HEK293 (cell line): ENCODE results near the gene FAM83C.

Experiments
- CTCF ChIA-PET: fragments of 350-600 bp; formaldehyde crosslinking; extraction: SDS; loops from one replicate; lab custom pipeline; 2021; ENCODE audit warnings: antibody characterized with exemption; lab: Yijun Ruan, JAX
- POLR2A ChIA-PET: fragments of 300-600 bp; formaldehyde crosslinking; extraction: SDS; loops from one replicate; lab custom pipeline; 2020; ENCODE audit warnings: antibody characterized with exemption, inconsistent platforms; lab: Yijun Ruan, JAX
- H3K27ac ChIP-seq: fragments of 200-500 bp; sonication (Bioruptor generic); 2 replicates; pipeline ENCODE4 v1.5.1; 2014; ENCODE audit warnings: low read depth, low read length, control low read depth, inconsistent platforms; ENCODE audit errors: extremely low read depth
- H3K36me3 ChIP-seq, 2 experiments: fragments of 200-500 bp in 1 of 2; sonication (Bioruptor generic) in 1 of 2; 1 replicate in 1 of 2; 2 replicates in 1 of 2; pipeline ENCODE4 v1.5.1; 2014 to 2017; ENCODE audit warnings: inconsistent platforms in 2 of 2, low read length in 2 of 2; ENCODE audit not compliant: control insufficient read depth in 2 of 2, insufficient read depth in 1 of 2
- H3K4me1 ChIP-seq: fragments of 200-500 bp; sonication (Bioruptor generic); 2 replicates; pipeline ENCODE4 v1.5.1; 2014; ENCODE audit warnings: mild to moderate bottlenecking, low read length, inconsistent platforms; ENCODE audit not compliant: control insufficient read depth, insufficient read depth
- H3K4me3 ChIP-seq: 2 replicates; pipeline ENCODE4 v1.5.1; 2011; ENCODE audit warnings: low read depth, mild to moderate bottlenecking, control low read depth, low read length, moderate library complexity
- H3K9me3 ChIP-seq: fragments of 200-500 bp; sonication (Bioruptor generic); 2 replicates; pipeline ENCODE4 v1.5.1; 2014; ENCODE audit warnings: low read depth, low read length, inconsistent platforms; ENCODE audit not compliant: control insufficient read depth, insufficient read depth
- GLI4 ChIP-seq: fragments of 450-650 bp; formaldehyde crosslinking; IDR thresholded peaks from 2 replicates; pipeline ENCODE4 v1.5.1; 2016; ENCODE audit warnings: missing biosample characterization, missing genetic modification characterization
- HOXD13 ChIP-seq: sonication (generic); formaldehyde crosslinking; IDR thresholded peaks from 2 replicates; pipeline ENCODE4 v1.8.0; 2022; ENCODE audit warnings: missing genetic modification reagents, borderline replicate concordance
- KLF7 ChIP-seq: fragments of 450-650 bp; formaldehyde crosslinking; IDR thresholded peaks from 2 replicates; pipeline ENCODE4 v1.5.1; 2016; ENCODE audit warnings: missing biosample characterization, missing genetic modification characterization, borderline replicate concordance
- TSHZ1 ChIP-seq: fragments of 450-650 bp; formaldehyde crosslinking; IDR thresholded peaks from 2 replicates; pipeline ENCODE4 v1.5.1; 2016; ENCODE audit warnings: missing biosample characterization, missing genetic modification characterization, borderline replicate concordance
- YY2 ChIP-seq: fragments of 450-650 bp; formaldehyde crosslinking; IDR thresholded peaks from 2 replicates; pipeline ENCODE4 v1.5.1; 2016; ENCODE audit warnings: missing biosample characterization, missing genetic modification characterization
- ZBTB10 ChIP-seq: fragments of 450-650 bp; formaldehyde crosslinking; IDR thresholded peaks from 2 replicates; pipeline ENCODE4 v1.5.1; 2016; ENCODE audit warnings: missing biosample characterization, missing genetic modification characterization
- ZIC2 ChIP-seq: fragments of 450-650 bp; formaldehyde crosslinking; IDR thresholded peaks from 2 replicates; pipeline ENCODE4 v1.5.1; 2016; ENCODE audit warnings: missing biosample characterization, missing genetic modification characterization
- ZNF2 ChIP-seq: fragments of 450-650 bp; formaldehyde crosslinking; IDR thresholded peaks from 2 replicates; pipeline ENCODE4 v1.5.1; 2016; ENCODE audit warnings: missing biosample characterization, missing genetic modification characterization
- ZNF600 ChIP-seq: fragments of 450-650 bp; formaldehyde crosslinking; IDR thresholded peaks from 2 replicates; pipeline ENCODE4 v1.5.1; 2016; ENCODE audit warnings: missing biosample characterization, missing genetic modification characterization
- ZNF660 ChIP-seq: fragments of 450-650 bp; IDR thresholded peaks from 2 replicates; pipeline ENCODE4 v1.5.1; 2018; ENCODE audit warnings: missing biosample characterization, mild to moderate bottlenecking, missing genetic modification characterization
- TF ChIP-seq, protein P1 (sequence below): fragments of 450-650 bp; formaldehyde crosslinking; IDR thresholded peaks from 2 replicates; pipeline ENCODE4 v1.5.0; 2017; ENCODE audit warnings: missing biosample characterization, missing genetic modification characterization, borderline replicate concordance
- TF ChIP-seq, protein P2 (sequence below): fragments of 450-650 bp; formaldehyde crosslinking; IDR thresholded peaks from 2 replicates; pipeline ENCODE4 v1.5.1; 2016; ENCODE audit warnings: missing biosample characterization, missing genetic modification characterization
- TF ChIP-seq, protein P3 (sequence below): fragments of 450-650 bp; formaldehyde crosslinking; IDR thresholded peaks from 2 replicates; pipeline ENCODE4 v1.5.1; 2016; ENCODE audit warnings: missing biosample characterization, missing genetic modification characterization, borderline replicate concordance

Gene FAM83C

DNA sequence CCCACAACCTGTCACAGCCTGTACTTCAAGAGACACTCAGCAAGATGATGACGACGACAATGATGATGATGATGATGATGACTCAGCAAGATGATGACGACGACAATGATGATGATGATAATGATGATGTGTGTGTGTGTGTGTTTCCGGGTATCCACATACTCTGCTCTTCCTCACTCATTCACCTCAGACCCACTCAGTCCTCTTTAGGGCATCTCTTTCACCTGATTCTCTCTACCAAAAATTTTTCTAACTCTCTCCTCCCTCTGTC lies 6.5 kb downstream of the FAM83C start (continued):
- TF ChIP-seq, protein P1, sequence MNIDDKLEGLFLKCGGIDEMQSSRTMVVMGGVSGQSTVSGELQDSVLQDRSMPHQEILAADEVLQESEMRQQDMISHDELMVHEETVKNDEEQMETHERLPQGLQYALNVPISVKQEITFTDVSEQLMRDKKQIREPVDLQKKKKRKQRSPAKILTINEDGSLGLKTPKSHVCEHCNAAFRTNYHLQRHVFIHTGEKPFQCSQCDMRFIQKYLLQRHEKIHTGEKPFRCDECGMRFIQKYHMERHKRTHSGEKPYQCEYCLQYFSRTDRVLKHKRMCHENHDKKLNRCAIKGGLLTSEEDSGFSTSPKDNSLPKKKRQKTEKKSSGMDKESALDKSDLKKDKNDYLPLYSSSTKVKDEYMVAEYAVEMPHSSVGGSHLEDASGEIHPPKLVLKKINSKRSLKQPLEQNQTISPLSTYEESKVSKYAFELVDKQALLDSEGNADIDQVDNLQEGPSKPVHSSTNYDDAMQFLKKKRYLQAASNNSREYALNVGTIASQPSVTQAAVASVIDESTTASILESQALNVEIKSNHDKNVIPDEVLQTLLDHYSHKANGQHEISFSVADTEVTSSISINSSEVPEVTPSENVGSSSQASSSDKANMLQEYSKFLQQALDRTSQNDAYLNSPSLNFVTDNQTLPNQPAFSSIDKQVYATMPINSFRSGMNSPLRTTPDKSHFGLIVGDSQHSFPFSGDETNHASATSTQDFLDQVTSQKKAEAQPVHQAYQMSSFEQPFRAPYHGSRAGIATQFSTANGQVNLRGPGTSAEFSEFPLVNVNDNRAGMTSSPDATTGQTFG (tag by site-specific recombination), result 0 out of 2 replicates have a peak, but pooled peaks have one; percentile 58
- TF ChIP-seq ZNF660 (tag by site-specific recombination), result no peak
- no peak for TF ChIP-seq GLI4
- no peak for TF ChIP-seq KLF7 (tag by site-specific recombination)
- TF ChIP-seq TSHZ1 (tag by site-specific recombination), result peak; percentile 60; the same call in 1 of the 2 replicates
- TF ChIP-seq ZNF600 (tag by site-specific recombination), result no peak; the same call in 1 of the 2 replicates
- TF ChIP-seq, protein P2, sequence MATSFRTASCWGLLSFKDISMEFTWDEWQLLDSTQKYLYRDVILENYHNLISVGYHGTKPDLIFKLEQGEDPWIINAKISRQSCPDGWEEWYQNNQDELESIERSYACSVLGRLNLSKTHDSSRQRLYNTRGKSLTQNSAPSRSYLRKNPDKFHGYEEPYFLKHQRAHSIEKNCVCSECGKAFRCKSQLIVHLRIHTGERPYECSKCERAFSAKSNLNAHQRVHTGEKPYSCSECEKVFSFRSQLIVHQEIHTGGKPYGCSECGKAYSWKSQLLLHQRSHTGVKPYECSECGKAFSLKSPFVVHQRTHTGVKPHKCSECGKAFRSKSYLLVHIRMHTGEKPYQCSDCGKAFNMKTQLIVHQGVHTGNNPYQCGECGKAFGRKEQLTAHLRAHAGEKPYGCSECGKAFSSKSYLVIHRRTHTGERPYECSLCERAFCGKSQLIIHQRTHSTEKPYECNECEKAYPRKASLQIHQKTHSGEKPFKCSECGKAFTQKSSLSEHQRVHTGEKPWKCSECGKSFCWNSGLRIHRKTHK (tag by site-specific recombination), result 0 out of 2 replicates have a peak, but pooled peaks have one; percentile 10
- TF ChIP-seq HOXD13 (CRISPR knock-in tag), result no peak
- TF ChIP-seq, protein P3, sequence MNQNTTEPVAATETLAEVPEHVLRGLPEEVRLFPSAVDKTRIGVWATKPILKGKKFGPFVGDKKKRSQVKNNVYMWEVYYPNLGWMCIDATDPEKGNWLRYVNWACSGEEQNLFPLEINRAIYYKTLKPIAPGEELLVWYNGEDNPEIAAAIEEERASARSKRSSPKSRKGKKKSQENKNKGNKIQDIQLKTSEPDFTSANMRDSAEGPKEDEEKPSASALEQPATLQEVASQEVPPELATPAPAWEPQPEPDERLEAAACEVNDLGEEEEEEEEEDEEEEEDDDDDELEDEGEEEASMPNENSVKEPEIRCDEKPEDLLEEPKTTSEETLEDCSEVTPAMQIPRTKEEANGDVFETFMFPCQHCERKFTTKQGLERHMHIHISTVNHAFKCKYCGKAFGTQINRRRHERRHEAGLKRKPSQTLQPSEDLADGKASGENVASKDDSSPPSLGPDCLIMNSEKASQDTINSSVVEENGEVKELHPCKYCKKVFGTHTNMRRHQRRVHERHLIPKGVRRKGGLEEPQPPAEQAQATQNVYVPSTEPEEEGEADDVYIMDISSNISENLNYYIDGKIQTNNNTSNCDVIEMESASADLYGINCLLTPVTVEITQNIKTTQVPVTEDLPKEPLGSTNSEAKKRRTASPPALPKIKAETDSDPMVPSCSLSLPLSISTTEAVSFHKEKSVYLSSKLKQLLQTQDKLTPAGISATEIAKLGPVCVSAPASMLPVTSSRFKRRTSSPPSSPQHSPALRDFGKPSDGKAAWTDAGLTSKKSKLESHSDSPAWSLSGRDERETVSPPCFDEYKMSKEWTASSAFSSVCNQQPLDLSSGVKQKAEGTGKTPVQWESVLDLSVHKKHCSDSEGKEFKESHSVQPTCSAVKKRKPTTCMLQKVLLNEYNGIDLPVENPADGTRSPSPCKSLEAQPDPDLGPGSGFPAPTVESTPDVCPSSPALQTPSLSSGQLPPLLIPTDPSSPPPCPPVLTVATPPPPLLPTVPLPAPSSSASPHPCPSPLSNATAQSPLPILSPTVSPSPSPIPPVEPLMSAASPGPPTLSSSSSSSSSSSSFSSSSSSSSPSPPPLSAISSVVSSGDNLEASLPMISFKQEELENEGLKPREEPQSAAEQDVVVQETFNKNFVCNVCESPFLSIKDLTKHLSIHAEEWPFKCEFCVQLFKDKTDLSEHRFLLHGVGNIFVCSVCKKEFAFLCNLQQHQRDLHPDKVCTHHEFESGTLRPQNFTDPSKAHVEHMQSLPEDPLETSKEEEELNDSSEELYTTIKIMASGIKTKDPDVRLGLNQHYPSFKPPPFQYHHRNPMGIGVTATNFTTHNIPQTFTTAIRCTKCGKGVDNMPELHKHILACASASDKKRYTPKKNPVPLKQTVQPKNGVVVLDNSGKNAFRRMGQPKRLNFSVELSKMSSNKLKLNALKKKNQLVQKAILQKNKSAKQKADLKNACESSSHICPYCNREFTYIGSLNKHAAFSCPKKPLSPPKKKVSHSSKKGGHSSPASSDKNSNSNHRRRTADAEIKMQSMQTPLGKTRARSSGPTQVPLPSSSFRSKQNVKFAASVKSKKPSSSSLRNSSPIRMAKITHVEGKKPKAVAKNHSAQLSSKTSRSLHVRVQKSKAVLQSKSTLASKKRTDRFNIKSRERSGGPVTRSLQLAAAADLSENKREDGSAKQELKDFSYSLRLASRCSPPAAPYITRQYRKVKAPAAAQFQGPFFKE (tag by site-specific recombination), result no peak

DNA sequence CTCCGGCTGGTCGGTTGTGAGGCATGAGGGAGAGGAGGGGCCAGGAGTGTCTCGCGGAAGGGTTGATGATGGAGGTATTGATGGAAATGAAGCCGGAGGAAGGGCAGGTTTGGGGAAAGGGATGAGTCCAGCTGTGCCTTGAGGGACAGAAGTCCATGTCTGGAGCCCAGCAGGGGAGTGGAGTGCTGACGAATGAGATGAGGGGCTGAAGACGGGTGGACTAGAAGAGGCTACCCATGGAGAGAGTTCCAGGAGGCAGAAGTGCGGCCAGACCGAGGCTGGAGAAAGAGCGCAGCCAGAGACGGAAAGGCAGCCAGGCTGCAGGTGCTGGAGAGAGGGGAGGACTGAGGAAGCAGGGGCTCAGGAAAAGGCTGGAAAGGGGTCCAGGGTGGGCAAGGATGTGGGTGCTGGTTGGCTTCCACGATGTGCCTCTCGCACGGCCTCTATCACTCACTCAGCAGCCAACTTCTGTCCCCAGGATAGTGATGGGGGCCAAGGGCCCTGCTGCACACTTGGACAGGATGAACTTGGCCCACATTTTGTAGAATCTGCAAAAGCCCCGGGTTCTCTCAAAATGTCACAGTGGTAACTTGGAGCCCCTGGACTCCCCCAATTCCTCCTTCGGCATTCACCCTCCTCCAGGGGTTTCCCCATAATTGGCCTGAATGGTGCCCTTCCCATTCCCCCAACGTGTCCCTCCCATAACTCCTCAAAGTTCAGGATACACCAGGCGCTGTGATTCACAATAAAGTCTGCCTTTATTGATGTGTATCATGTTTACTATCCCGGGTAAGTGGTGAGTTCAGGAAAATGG lies 7.0 kb downstream of the FAM83C start:
- peaks cover 13 to 29% of the 10 kb centered on the region in 2 experiments; a peak in 2 of 3 replicates for H3K36me3 ChIP-seq
- no peaks in the 10 kb centered on the region for H3K9me3 ChIP-seq
- peak overlapping the region; percentile 86 for H3K4me3 ChIP-seq
- H3K4me1 ChIP-seq, result no peaks in the 10 kb centered on the region
- ChIA-PET POLR2A (interaction anchor here (0.6 to 1.7 kb wide), 16 partner anchors 8 to 1201 kb away, joined by 3 to 19 read pairs (median 4); partner anchors contain the start of genes CEP250 and EDEM2), CTCF (interaction anchor here (1.2 to 1.4 kb wide), 2 partner anchors 19 to 22 kb away, joined by 4 to 6 read pairs; no protein-coding TSS in a partner anchor)
- H3K27ac ChIP-seq, result peak overlapping the region; percentile 81; the same call in 1 of the 2 replicates
- TF ChIP-seq ZIC2 (tag by site-specific recombination), result peak; percentile 88
- TF ChIP-seq ZBTB10 (tag by site-specific recombination), result 0 out of 2 replicates have a peak, but pooled peaks have one; percentile 0
- peak; percentile 30; the same call in 1 of the 2 replicates for TF ChIP-seq YY2 (tag by site-specific recombination)
- no peak for TF ChIP-seq TSHZ1 (tag by site-specific recombination)
- peak; percentile 11; the same call in 1 of the 2 replicates for TF ChIP-seq ZNF2 (tag by site-specific recombination)
